GM12892 (cell line): Measurements from ENCODE around the gene FNBP1.

ENCODE experiments used
- POLR2A ChIP-seq: IDR thresholded peaks from 2 replicates; pipeline ENCODE4 v1.6.1; 2011; ENCODE audit warnings: low read depth, low read length, control low read depth
- TAF1 ChIP-seq: IDR thresholded peaks from 2 replicates; pipeline ENCODE4 v1.6.1; 2011; ENCODE audit warnings: low read depth, mild to moderate bottlenecking, control low read depth, low read length, borderline replicate concordance

GRCh38 chr9:129875181-129875611 is 167.8 kb downstream of the FNBP1 start:
- TF ChIP-seq POLR2A (no peak), TAF1 (no peak)
